NCI-H187 treated with DMSO at 0.1 percent for 48 hours (cell line): ENCODE data around the gene CABS1.

ENCODE experiments used
- DNase-seq: peaks from one replicate; lab custom pipeline; 2025; lab: John Stamatoyannopoulos, UW

CABS1 gene

DNA sequence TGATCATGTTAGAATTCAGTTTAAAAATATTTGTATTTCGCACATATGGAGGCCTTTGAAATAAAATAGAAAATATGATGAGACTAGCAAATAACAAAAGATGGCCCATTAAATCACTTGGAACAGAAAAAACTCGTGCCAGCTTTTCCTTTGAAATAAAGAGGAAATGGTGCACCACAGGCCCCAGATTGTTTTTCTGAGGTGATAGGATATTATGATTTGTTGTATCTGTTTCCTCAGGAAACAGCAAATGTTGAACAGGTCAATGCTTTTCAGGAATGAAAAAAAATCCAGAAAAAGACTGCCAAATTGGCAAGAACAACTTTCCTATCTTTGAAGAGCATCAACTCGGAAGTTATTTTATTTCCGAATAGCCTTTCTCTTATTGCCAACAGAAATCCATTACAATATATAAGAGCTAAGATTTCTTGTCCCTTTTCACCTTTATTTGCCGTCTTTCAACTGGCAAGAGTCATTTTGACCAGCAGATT is 48.0 kb downstream of the CABS1 start, which contains the start of gene SMR3B:
SMR3B (plus strand) TSS at position 441 of the 491 bp plus-strand sequence. CDS start 1,380 bp downstream, outside the sequence.
- no peak for DNase-seq
